Left renal cortex interstitium (tissue), 4 donors: ENCODE data around the gene FOXJ3. TPM values are rescaled to one million over a fixed set of nuclear protein-coding genes. Genes with fewer than 3 reads are reported as not detected.

ENCODE experiments used
- DNase-seq, 4 donors: peaks; one replicate each; pipeline ENCODE4 v3.0.0-alpha.2; 2013; ENCODE audit warnings: low read depth in 4 of 4, low spot score in 2 of 4, missing footprints in 1 of 4
- polyA plus RNA-seq, 4 donors: library from polyadenylated mRNA; unstranded; fragments of 120-200 nt; gene quantifications; one replicate each; pipeline ENCODE4 v1.2.1, GENCODE V29; 2013; ENCODE audit not compliant: insufficient read length in 4 of 4

Gene FOXJ3
- polyA plus RNA-seq, 4 donors: 32.8 to 52.7 (median 43.7) TPM

- DNase-seq: no peak
These were observed 184.4 kb downstream of the FOXJ3 start for GRCh38 chr1:42150651-42151050.

- DNase-seq: no peak
These were observed 186.9 kb downstream of the FOXJ3 start for GRCh38 chr1:42148166-42148565.

- DNase-seq: peak; percentile 13 to 72 (median 49)
These were observed 188.3 kb downstream of the FOXJ3 start for GRCh38 chr1:42146626-42147320.

GRCh38 chr1:42145764-42146625, 189.0 kb downstream of the FOXJ3 start:
- DNase-seq: no peak

- no peak for DNase-seq
These were observed 189.7 kb downstream of the FOXJ3 start for GRCh38 chr1:42145389-42145716.

- no peak for DNase-seq
These were observed 190.2 kb downstream of the FOXJ3 start for GRCh38 chr1:42144711-42145388.

GRCh38 chr1:42143896-42144710, 190.9 kb downstream of the FOXJ3 start:
- DNase-seq: no peak

- no peak for DNase-seq
These were observed 191.9 kb downstream of the FOXJ3 start for GRCh38 chr1:42142894-42143675.

GRCh38 chr1:42141978-42142377, 193.1 kb downstream of the FOXJ3 start:
- no peak for DNase-seq

GRCh38 chr1:42140191-42140590, 194.8 kb downstream of the FOXJ3 start:
- DNase-seq: no peak

GRCh38 chr1:42139444-42139843, 195.6 kb downstream of the FOXJ3 start:
- DNase-seq: no peak

GRCh38 chr1:42138586-42138985, 196.4 kb downstream of the FOXJ3 start:
- DNase-seq: no peak

GRCh38 chr1:42137766-42138165, 197.3 kb downstream of the FOXJ3 start:
- no peak for DNase-seq

- DNase-seq: no peak
These were observed 198.6 kb downstream of the FOXJ3 start for GRCh38 chr1:42136466-42136865.

GRCh38 chr1:42135426-42135825, 199.6 kb downstream of the FOXJ3 start:
- no peak for DNase-seq

GRCh38 chr1:42133809-42134526, 201.1 kb downstream of the FOXJ3 start:
- no peak for DNase-seq

GRCh38 chr1:42133390-42133789, 201.6 kb downstream of the FOXJ3 start:
- DNase-seq: no peak

- DNase-seq: no peak
These were observed 204.9 kb downstream of the FOXJ3 start for GRCh38 chr1:42130061-42130660.

- DNase-seq: no peak
These were observed 206.1 kb downstream of the FOXJ3 start for GRCh38 chr1:42128964-42129363.
